T follicular helper cell (primary cell): ENCODE results near the gene RAB33A.

Experiments used
- DNase-seq: peaks from one replicate; pipeline ENCODE4 v3.0.0-alpha.2; 2020; ENCODE audit warnings: low read depth
- total RNA-seq, 2 experiments: gene quantifications; one replicate each; lab custom pipeline; 2026; lab: John Stamatoyannopoulos, UW

The RAB33A gene
- total RNA-seq: 9.1 to 13.7 reads per million in 2 experiments

GRCh38 chrX:130171446-130172126 is at the start of gene RAB33A:
TSS of gene RAB33A (plus strand) at chrX:130171962. CDS start at chrX:130172063, 101 bp downstream.
- peak; percentile 22 for DNase-seq

GRCh38 chrX:130124577-130124976 is 47.2 kb upstream of the RAB33A start:
- DNase-seq: no peak

- no peak for DNase-seq
Observed at GRCh38 chrX:130125091-130125874, 46.5 kb upstream of the RAB33A start.

GRCh38 chrX:130130990-130131389 is 40.8 kb upstream of the RAB33A start:
- DNase-seq: no peak

GRCh38 chrX:130136496-130136895 is 35.3 kb upstream of the RAB33A start:
- DNase-seq: no peak

DNA sequence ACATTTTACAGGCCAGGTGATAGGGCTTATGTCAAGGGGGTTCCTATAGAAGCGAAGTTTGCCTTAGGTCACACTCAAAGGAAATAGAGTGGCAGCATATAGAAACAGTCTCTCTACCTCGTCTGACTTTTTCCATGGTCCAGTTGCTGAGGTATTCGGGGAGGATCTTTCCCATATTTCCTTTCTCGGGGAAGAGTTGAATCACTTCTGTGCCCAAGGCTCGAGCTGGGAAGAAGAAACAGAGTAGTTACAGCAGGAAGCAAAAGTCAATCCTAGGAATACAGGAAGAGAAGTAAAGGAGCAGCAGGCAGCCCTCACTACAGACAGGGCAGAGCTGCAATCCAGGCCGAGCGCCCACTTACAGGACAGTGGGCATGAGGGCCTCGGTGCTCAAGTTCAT is 34.8 kb upstream of the RAB33A start:
- no peak for DNase-seq

DNA sequence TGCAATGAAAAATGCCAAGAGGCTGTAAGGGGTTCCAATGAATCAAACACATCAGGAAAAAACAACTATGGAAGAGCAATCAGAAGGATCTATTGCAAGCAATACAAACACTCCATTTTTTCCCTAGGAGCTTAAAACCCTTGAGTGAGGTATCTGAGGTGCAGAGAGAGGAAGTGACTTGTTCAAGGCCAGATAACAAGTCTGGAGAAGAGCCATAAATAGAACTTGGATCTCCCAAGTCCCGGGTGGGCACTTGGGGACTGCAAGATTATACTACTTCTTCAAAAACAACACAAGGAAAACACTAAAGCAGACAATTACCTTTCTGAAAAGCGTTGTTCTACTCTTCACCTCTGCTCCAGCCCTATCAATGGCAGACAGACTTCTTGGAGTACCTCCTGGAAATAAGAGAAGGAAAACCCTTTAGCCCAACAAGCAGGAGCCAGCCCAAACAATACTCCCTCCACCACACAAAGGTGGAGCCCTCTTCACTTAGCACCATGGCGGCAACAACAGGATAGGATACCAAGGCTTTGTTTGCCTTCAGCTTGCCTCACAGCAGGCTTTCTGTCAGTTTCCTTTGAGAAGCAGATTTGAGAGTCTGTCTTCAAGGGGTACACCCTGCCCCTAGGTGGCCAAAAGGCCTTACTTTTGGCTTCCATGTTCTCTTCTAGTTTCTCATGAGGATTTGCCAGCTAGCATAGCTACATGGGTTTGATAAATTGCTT is 32.1 kb upstream of the RAB33A start:
- DNase-seq: no peak

DNA sequence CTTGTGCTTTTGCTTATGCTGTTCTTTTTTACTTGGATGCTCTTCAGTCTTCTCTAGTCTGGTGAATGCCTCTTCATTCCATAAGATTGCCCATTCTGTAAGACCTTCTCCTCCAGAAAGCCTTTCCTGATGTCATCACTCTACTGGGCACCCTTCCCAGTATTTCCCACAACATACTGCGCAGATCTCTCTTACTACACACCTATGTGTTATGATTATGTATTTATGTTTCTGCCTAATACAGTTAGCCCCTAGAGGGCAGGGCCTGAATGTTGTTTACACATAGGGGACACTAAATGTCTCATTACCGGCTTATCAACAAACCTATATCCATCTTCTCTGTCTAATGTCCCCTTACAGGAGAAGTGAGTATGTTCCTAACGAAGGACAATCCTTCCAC is 27.3 kb upstream of the RAB33A start:
- no peak for DNase-seq

- no peak for DNase-seq
Observed at GRCh38 chrX:130145123-130145522, 26.6 kb upstream of the RAB33A start.

- no peak for DNase-seq
Observed at GRCh38 chrX:130147631-130148030, 24.1 kb upstream of the RAB33A start.

DNA sequence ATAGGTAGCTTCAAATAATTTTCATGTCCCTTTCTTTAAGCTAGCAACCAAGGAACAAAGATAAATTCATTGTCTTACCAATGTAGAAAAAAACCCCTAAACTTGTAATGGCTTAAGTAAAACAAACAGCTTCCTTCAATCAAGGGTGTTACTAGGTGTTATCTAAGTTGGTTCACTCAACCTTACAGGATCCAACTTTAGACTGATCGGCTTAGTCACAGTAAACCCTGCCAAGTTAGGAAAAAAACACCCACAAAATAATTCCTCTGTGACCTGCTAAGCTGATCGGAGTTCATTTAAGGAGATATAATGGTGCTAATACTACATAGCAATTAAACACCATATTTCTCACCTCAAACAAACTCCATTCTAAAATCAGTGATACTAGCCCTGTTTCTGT is 16.2 kb upstream of the RAB33A start:
- DNase-seq: no peak

DNA sequence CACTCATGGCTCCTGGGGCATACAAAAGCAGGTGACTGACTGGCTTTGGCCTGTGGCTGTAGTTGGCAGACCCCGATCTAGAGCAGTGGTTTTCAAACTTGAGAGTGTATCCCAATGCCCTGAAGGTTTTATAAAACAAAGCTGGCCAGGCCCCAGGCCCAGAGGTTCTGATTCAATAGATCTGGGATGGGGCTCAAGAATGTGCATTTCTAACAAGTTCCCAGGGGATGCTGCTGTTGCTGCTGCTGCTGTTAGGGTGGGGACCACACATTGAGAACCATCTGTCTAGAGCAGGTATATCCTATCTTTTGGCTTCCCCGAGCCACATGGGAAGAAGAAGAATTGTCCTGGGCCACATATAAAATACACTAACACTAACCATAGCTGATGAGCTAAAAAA is 13.5 kb upstream of the RAB33A start:
- no peak for DNase-seq

DNA sequence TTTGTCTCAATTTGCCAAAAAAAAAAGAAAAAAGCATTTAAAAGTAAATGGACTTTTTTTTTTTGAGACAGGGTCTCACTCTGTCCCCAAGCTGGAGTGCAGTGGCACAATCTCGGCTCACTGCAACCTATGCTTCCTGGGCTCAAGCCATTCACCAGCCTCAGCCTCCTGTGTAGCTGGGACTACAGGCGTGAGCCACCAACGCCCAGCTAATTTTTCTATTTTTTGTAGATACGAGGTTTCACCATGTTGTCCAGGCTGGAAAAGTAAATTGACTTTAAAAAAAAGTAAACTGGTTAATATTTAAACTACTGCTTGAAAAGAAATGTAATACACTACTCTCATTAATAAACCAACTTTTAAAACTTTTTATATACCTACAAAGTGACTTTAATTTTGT is 12.0 kb upstream of the RAB33A start:
- no peak for DNase-seq

GRCh38 chrX:130162094-130162735 is 9.5 kb upstream of the RAB33A start:
- no peak for DNase-seq

GRCh38 chrX:130163398-130163797 is 8.4 kb upstream of the RAB33A start:
- DNase-seq: no peak

GRCh38 chrX:130165181-130165702 is 6.5 kb upstream of the RAB33A start:
- DNase-seq: no peak

DNA sequence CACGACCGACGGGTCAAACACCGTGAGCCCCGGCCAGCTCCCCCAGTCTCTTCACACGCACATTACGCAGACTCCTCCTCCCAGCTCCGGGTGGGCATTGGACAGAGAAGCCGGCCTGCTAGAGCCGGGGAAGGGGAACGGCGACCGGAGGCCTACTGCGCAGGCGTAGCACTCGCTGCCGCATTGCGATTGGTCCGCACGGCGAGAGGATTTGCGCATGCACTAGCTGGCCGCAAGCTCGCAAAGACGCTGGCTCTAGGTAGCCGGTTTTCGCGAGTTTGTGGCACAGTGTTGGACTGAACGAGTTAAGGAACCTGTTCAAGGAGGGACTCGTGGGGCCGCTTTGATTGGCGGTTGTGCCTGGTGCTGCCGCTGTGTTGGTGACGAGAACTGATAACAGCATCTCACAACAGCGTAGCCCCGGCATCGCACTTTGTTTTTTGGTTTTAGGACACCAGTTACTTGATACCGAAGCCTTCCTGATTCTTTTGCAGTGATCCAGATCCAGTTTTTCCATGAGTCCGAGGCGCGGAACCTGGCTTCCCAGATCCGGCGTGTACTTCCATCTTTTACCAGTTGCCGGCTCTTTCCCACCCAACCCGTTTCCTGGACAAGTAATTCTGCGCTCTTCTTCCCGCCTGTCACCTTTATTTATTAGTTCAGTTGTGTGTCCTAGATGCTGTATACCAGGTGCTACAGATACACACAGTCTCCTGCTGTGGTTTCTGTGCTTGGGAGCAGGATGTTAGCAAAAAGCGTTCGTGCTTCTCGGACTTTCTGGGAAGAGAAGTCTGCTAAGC is 5.9 kb upstream of the RAB33A start, which contains the start of gene AIFM1:
AIFM1 (minus strand) TSS at position 139 of the 800 bp plus-strand sequence. CDS start 185 bp downstream, outside the sequence.
- DNase-seq: peak; percentile 80

DNA sequence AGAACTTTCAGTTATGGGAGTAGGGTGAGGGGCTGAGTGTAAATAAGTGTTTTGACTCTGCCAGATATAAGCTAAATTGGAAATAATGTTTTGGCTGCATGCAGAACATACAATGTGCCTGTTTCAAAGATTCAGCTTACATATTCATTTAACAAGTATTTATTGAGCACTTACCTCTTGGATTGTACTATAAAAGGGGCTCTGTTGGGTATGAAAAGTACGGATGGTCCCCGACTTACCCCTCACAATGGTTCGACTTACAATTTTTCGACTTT is 5.3 kb upstream of the RAB33A start:
- DNase-seq: no peak

- DNase-seq: no peak
Observed at GRCh38 chrX:130167040-130167439, 4.7 kb upstream of the RAB33A start.

DNA sequence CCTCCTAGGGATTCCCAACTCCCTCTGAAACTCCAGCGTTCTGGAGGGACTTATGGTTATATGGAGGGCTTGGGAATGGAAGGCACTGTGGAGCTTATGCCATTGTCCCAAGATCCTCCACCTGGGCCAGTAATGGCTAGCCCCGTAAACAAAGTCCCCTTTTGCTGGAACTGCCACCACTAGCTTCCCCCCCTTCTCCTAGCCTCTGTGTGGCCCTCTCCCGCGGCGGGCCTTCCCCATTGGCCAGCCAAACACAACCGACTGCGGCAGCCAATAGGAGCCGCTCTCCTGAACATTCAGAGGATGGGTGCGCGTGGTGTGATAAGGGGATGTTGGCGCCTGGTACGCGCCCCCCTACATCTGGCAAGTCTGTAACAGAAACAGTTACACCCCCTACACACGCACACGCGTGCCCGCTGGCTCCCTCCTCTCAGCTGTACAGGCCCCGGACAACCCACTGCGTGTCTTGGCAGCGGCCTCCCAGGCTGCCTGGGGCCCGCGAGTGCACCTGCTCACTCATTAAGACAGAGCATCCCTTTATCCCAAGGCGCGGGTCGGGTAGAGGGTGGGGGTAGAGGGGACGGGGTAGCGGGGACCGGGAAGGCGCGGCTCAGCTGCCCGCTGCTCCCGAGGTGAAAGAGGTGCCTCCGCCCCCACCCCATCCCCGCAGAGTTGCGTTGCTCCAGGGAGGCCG is 863 bp upstream of the RAB33A start:
- DNase-seq: peak; percentile 53
